HepG2 (cell line): ENCODE results near the gene RNH1. TPM values are rescaled to one million over a fixed set of nuclear protein-coding genes. Genes with fewer than 3 reads are reported as not detected.
A peak's percentile ranks its signal among the peaks of the same experiment; 100 is the strongest.

ENCODE experiments used
- ATAC-seq: fragments of 200-7000 bp; cut with Tn5 transposase; 3 replicates; pipeline ENCODE4 v1.9.1; 2020; ENCODE audit warnings: mild to moderate bottlenecking, moderate library complexity
- BruUV-seq: library from RNA; stranded (reverse); fragments of 400-500 nt; replicated peaks from 2 replicates; lab custom pipeline; 2021; lab: Mats Ljungman, UMichigan
- CTCF ChIA-PET: fragments of 300-600 bp; formaldehyde crosslinking; extraction: SDS; loops from one replicate; lab custom pipeline; 2021; ENCODE audit warnings: low total read pairs, inconsistent platforms, low intra/inter-chr PET ratio; lab: Yijun Ruan, JAX
- POLR2A ChIA-PET: fragments of 350-600 bp; sonication (Branson Sonifier 250); formaldehyde crosslinking; loops from one replicate; lab custom pipeline; 2020; ENCODE audit warnings: antibody characterized with exemption, inconsistent platforms; lab: Yijun Ruan, JAX
- DNase-seq: peaks from one replicate; pipeline ENCODE4 v3.0.0-alpha.2; 2015; ENCODE audit warnings: low spot score
- FAIRE-seq: peaks from 3 replicates; lab custom pipeline; 2011; peaks lifted over from hg19 to GRCh38; lab: Jason Lieb, UNC
- H2AFZ ChIP-seq: one replicate; pipeline ENCODE4 v1.6.1; 2011; ENCODE audit warnings: low read length, inconsistent platforms
- H3K27ac ChIP-seq: fragments of 300-600 bp; 3 replicates; pipeline ENCODE4 v1.8.0; 2011; ENCODE audit warnings: mixed run types, mild to moderate bottlenecking, mixed read lengths, low read length, inconsistent platforms; ENCODE audit not compliant: insufficient read depth; ENCODE audit errors: extremely low read length
- H3K27me3 ChIP-seq, 2 experiments: fragments of 200-600 bp in 1 of 2; 2 replicates in 1 of 2; 3 replicates in 1 of 2; pipeline versions ENCODE4 v1.6.0 to v1.8.0; 2011; ENCODE audit warnings: low read length in 2 of 2, mild to moderate bottlenecking in 2 of 2, moderate library complexity in 2 of 2, inconsistent platforms in 1 of 2; ENCODE audit not compliant: insufficient read depth in 2 of 2, control insufficient read depth in 1 of 2
- H3K36me3 ChIP-seq, 2 experiments: fragments of 200-600 bp in 1 of 2; replicated peaks in 1 of 2; 2 replicates in 1 of 2; 3 replicates in 1 of 2; pipeline versions ENCODE4 v1.5.1 to v1.8.0; 2011; ENCODE audit warnings: low read length in 2 of 2, inconsistent platforms in 1 of 2; ENCODE audit not compliant: insufficient read depth in 2 of 2, control insufficient read depth in 1 of 2
- H3K4me1 ChIP-seq: 2 replicates; pipeline ENCODE4 v1.5.1; 2012; ENCODE audit warnings: low read length, inconsistent platforms; ENCODE audit not compliant: insufficient read depth
- H3K4me2 ChIP-seq: 2 replicates; pipeline ENCODE4 v1.6.0; 2011; ENCODE audit warnings: low read depth, low read length, inconsistent platforms
- H3K4me3 ChIP-seq, 3 experiments: fragments of 200-600 bp in 1 of 3; sonication (generic), shearing (Covaris generic) in 1 of 3; replicated peaks in 1 of 3; 2 replicates each; pipeline ENCODE4 v1.5.1; 2011 to 2016; ENCODE audit warnings: low read length in 3 of 3, inconsistent platforms in 2 of 3, low read depth in 2 of 3, mild to moderate bottlenecking in 2 of 3, control low read depth in 1 of 3, mixed read lengths in 1 of 3; ENCODE audit not compliant: insufficient read depth in 1 of 3
- H3K79me2 ChIP-seq: one replicate; pipeline ENCODE4 v1.6.1; 2011; ENCODE audit warnings: low read length, inconsistent platforms; ENCODE audit not compliant: insufficient read depth
- H3K9ac ChIP-seq: 2 replicates; pipeline ENCODE4 v1.6.0; 2011; ENCODE audit warnings: mild to moderate bottlenecking, low read depth, low read length, inconsistent platforms; ENCODE audit not compliant: insufficient read depth
- H3K9me3 ChIP-seq: 2 replicates; pipeline ENCODE4 v1.5.1; 2012; ENCODE audit warnings: mild to moderate bottlenecking, low read length
- H4K20me1 ChIP-seq: 2 replicates; pipeline ENCODE4 v1.6.0; 2011; ENCODE audit warnings: inconsistent platforms, mild to moderate bottlenecking, low read length, moderate library complexity; ENCODE audit not compliant: insufficient read depth
- FOXA3 ChIP-seq: IDR thresholded peaks from 2 replicates; pipeline ENCODE4 v1.6.1; 2016; ENCODE audit warnings: missing genetic modification reagents, missing compliant biosample characterization
- HMG20B ChIP-seq: conservative IDR thresholded peaks from 2 replicates; pipeline ENCODE4 v1.6.1; 2016; ENCODE audit warnings: missing genetic modification reagents, missing compliant biosample characterization
- ZHX1 ChIP-seq: sonication (generic); formaldehyde crosslinking; IDR thresholded peaks from 2 replicates; pipeline ENCODE4 v1.8.1; 2022; ENCODE audit warnings: low read depth, mild to moderate bottlenecking, missing genetic modification reagents
- ZUFSP ChIP-seq: sonication (generic); formaldehyde crosslinking; IDR thresholded peaks from 2 replicates; pipeline ENCODE4 v1.9.0; 2021; ENCODE audit warnings: missing genetic modification reagents, mild to moderate bottlenecking, borderline replicate concordance
- WGBS: methylation state at CpG from one replicate; pipeline ENCODE4 v1.1.6; 2017; ENCODE audit warnings: low lambda C conversion rate; 5-methylcytosine and 5-hydroxymethylcytosine counted together
- in situ Hi-C: cut with HindIII; loops from 2 replicates; pipeline ENCODE4 v1.10.0; 2017; ENCODE audit warnings: low pct_unique_long_range_greater_than_20kb; ENCODE audit not compliant: extremely low pct_ligation_motif_present
- intact Hi-C: fragments of 100-400 bp; cut with micrococcal nuclease; formaldehyde crosslinking; loops from one replicate; pipeline ENCODE4 v1.10.0; 2022; ENCODE audit not compliant: unreplicated experiment
- polyA plus RNA-seq, 8 experiments: library from polyadenylated mRNA; depleted of rRNA in 3 of 8; stranded (reverse) in 7 of 8; unstranded in 1 of 8; fragments of >200 nt; fragmentation: Illumina TruSeq in 4 of 8; extraction: Trizol in 4 of 8; gene quantifications; 2 replicates each; pipeline versions ENCODE4 v1.2.1 to v1.2.3, GENCODE V29; 2011 to 2016; ENCODE audit warnings: low read depth in 4 of 8, missing spikeins in 1 of 8, mixed read lengths in 1 of 8; ENCODE audit not compliant: insufficient read depth in 1 of 8
- total RNA-seq, 5 experiments: library from RNA; depleted of rRNA; stranded (reverse); fragments of >200 nt; fragmentation: Illumina TruSeq; extraction: Trizol; gene quantifications; 2 replicates each; pipeline ENCODE4 v1.2.3, GENCODE V29; 2016; ENCODE audit warnings: low read depth in 1 of 5
- TF ChIP-seq, protein P1 (sequence below): sonication (generic); formaldehyde crosslinking; IDR thresholded peaks from 2 replicates; pipeline ENCODE4 v1.9.0; 2021; ENCODE audit warnings: missing genetic modification reagents, borderline replicate concordance
- TF ChIP-seq, protein P2 (sequence below): sonication (generic); formaldehyde crosslinking; conservative IDR thresholded peaks from 2 replicates; pipeline ENCODE4 v1.8.0; 2022; ENCODE audit warnings: low read depth, missing genetic modification reagents
- TF ChIP-seq, protein P3 (sequence below): sonication (generic); formaldehyde crosslinking; IDR thresholded peaks from 2 replicates; pipeline ENCODE4 v1.5.1; 2020; ENCODE audit warnings: missing genetic modification reagents, mild to moderate bottlenecking, borderline replicate concordance

Gene RNH1
- total and polyA plus RNA-seq, 2 of the 13 experiments (the other 11 are each of a cell fraction or from before 2014, with no cell fraction given), result 36.0 to 74.1 TPM

DNA sequence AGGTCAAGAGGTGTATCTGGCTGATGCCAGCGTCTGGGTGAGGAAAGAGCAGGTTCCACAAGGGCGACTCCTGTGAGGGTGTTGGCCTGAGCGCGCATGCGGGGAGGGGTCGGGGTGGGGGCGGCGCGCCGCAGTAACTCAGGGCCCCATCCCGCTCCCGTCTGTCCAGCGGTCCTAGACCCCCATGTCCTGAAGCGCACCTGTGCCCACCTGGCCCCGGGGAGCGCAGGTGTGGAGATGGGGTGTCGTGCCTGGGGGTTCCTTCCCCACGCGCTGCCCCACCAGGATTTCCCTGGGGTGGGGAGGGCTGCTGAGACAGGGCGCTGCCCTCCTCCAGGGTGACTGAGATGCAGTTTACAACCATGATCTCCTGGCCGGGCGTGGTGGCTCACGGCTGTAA is 20.9 kb downstream of the RNH1 start (continued):
- TF ChIP-seq ZUFSP (CRISPR knock-in tag) (no peak), FOXA3 (CRISPR knock-in tag) (no peak)
- TF ChIP-seq, protein P1, sequence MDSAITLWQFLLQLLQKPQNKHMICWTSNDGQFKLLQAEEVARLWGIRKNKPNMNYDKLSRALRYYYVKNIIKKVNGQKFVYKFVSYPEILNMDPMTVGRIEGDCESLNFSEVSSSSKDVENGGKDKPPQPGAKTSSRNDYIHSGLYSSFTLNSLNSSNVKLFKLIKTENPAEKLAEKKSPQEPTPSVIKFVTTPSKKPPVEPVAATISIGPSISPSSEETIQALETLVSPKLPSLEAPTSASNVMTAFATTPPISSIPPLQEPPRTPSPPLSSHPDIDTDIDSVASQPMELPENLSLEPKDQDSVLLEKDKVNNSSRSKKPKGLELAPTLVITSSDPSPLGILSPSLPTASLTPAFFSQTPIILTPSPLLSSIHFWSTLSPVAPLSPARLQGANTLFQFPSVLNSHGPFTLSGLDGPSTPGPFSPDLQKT (CRISPR knock-in tag), result no peak
- TF ChIP-seq, protein P2, sequence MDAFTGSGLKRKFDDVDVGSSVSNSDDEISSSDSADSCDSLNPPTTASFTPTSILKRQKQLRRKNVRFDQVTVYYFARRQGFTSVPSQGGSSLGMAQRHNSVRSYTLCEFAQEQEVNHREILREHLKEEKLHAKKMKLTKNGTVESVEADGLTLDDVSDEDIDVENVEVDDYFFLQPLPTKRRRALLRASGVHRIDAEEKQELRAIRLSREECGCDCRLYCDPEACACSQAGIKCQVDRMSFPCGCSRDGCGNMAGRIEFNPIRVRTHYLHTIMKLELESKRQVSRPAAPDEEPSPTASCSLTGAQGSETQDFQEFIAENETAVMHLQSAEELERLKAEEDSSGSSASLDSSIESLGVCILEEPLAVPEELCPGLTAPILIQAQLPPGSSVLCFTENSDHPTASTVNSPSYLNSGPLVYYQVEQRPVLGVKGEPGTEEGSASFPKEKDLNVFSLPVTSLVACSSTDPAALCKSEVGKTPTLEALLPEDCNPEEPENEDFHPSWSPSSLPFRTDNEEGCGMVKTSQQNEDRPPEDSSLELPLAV (CRISPR knock-in tag), result no peak
- TF ChIP-seq, protein P3, sequence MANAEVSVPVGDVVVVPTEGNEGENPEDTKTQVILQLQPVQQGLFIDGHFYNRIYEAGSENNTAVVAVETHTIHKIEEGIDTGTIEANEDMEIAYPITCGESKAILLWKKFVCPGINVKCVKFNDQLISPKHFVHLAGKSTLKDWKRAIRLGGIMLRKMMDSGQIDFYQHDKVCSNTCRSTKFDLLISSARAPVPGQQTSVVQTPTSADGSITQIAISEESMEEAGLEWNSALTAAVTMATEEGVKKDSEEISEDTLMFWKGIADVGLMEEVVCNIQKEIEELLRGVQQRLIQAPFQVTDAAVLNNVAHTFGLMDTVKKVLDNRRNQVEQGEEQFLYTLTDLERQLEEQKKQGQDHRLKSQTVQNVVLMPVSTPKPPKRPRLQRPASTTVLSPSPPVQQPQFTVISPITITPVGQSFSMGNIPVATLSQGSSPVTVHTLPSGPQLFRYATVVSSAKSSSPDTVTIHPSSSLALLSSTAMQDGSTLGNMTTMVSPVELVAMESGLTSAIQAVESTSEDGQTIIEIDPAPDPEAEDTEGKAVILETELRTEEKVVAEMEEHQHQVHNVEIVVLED (CRISPR knock-in tag), result no peak
- TF ChIP-seq, all 625 proteins: peak for 0

DNA sequence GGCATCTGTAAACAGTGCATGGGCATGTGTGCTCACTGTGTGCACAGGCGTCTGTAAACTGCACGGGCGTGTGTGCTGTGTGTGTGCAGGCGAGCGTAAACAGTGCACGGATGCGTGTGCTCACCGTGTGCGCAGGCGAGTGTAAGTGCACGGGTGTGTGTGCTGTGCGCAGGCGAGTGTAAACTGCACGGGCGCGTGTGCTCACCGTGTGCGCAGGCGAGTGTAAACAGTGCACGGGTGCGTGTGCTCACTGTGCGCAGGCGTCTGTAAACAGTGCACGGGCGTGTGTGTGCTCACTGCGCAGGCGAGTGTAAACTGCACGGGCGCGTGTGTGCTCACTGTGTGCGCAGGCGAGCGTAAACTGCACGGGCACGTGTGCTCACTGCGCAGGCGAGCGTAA is 22.4 kb downstream of the RNH1 start:
- Histone ChIP-seq H3K27me3 (no peaks in the 10 kb centered on the region), H2AFZ (no peak overlapping the region), H3K9ac (no peak overlapping the region), H3K79me2 (peaks cover 5% of the 10 kb centered on the region), H3K4me3 (no peak overlapping the region), H3K4me1 (no peaks in the 10 kb centered on the region), H4K20me1 (no peaks in the 10 kb centered on the region), H3K4me2 (no peak overlapping the region), H3K36me3 (no peaks in the 10 kb centered on the region; a peak in 2 of 5 replicates), H3K9me3 (no peaks in the 10 kb centered on the region), H3K27ac (no peak overlapping the region)
- no peak for DNase-seq
- intact Hi-C loops, result no loop called here
- 0 out of 2 replicates have a peak, but pooled peaks have one; percentile 1 for TF ChIP-seq ZHX1 (CRISPR knock-in tag)
- TF ChIP-seq HMG20B (CRISPR knock-in tag), result no peak
- ChIA-PET CTCF (no interaction called here), POLR2A (no interaction called here)
- no TSS peak for BruUV-seq
- 97% methylated on average over 38 of the region's 38 CpGs for WGBS
- ATAC-seq, result no peak
- no peak for FAIRE-seq
- in situ Hi-C loops, result no loop called here
